Measurements from ENCODE around the gene L3MBTL4.
A peak's percentile ranks its signal among the peaks of the same experiment; 100 is the strongest.

L3MBTL4 gene

DNA sequence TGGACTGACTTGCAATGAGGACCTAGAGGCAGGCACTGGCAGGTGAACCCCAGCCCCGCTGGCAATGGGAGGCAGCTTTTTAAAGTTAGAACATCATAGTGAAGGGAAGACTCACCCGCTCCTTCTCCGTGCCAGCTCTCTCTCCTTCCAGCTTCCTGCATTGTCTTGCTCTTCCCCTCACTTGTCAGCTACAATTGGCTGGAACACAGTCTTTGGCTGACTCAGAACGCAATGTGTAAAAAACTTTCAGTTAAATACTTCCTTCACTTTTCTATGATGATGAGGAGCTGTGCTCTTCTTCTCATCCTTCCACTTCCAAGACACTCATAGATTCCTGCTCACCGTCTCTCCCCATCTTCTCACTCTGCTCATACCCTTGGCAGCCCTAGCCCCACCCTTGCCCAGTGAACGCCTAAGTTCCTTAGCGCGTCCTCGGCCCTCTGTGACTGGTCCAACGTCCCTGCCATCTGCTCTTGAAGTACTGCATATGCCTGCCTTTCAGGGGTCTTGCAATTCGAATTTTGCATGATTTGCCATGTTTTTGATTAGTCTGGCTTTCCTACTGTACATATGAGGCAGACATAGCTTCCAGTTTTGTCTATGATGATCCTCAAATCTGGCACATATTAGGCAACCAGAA lies 401.4 kb downstream of the L3MBTL4 start:
- ATAC-seq, result no peak
- no peak for TF ChIP-seq ZNF8 (CRISPR knock-in tag; IDR thresholded peaks at IDR 0.05)
- no peak for TF ChIP-seq GLIS3 (CRISPR knock-in tag; IDR thresholded peaks at IDR 0.05)
- no peak for TF ChIP-seq BACH2 (CRISPR knock-in tag; IDR thresholded peaks at IDR 0.05; ENCODE audit: borderline replicate concordance)
- no peak for TF ChIP-seq CREB5 (CRISPR knock-in tag; IDR thresholded peaks at IDR 0.05; ENCODE audit: low read depth)
- no peak for TF ChIP-seq TCF4 (CRISPR knock-in tag; IDR thresholded peaks at IDR 0.05; ENCODE audit: borderline replicate concordance)
- no peak for TF ChIP-seq PPARA (CRISPR knock-in tag; IDR thresholded peaks at IDR 0.05; ENCODE audit: borderline replicate concordance)

GRCh38 chr18:6010921-6011320 lies 403.8 kb downstream of the L3MBTL4 start:
- ATAC-seq, result no peak

GRCh38 chr18:6010284-6010683 lies 404.4 kb downstream of the L3MBTL4 start:
- TF ChIP-seq, protein P1, sequence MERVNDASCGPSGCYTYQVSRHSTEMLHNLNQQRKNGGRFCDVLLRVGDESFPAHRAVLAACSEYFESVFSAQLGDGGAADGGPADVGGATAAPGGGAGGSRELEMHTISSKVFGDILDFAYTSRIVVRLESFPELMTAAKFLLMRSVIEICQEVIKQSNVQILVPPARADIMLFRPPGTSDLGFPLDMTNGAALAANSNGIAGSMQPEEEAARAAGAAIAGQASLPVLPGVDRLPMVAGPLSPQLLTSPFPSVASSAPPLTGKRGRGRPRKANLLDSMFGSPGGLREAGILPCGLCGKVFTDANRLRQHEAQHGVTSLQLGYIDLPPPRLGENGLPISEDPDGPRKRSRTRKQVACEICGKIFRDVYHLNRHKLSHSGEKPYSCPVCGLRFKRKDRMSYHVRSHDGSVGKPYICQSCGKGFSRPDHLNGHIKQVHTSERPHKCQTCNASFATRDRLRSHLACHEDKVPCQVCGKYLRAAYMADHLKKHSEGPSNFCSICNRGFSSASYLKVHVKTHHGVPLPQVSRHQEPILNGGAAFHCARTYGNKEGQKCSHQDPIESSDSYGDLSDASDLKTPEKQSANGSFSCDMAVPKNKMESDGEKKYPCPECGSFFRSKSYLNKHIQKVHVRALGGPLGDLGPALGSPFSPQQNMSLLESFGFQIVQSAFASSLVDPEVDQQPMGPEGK (CRISPR knock-in tag; IDR thresholded peaks at IDR 0.05; ENCODE audit: borderline replicate concordance), result peak; percentile 19; the same call in 1 of the 2 replicates
- TF ChIP-seq ZFP3 (CRISPR knock-in tag; IDR thresholded peaks at IDR 0.05), result no peak
- no peak for ATAC-seq

More at GRCh38 chr18:6010921-6011320, 403.8 kb downstream of the L3MBTL4 start:
- TF ChIP-seq ZNF565 (CRISPR knock-in tag; conservative IDR thresholded peaks at IDR 0.05; ENCODE audit: low read depth), result no peak
- TF ChIP-seq OSR1 (CRISPR knock-in tag; IDR thresholded peaks at IDR 0.05), result no peak
- no peak for TF ChIP-seq TSHZ2 (CRISPR knock-in tag; IDR thresholded peaks at IDR 0.05)
- no peak for TF ChIP-seq ZFP3 (CRISPR knock-in tag; IDR thresholded peaks at IDR 0.05)
- TF ChIP-seq, protein P1 (CRISPR knock-in tag; IDR thresholded peaks at IDR 0.05; ENCODE audit: borderline replicate concordance), result no peak
- TF ChIP-seq SNAI2 (CRISPR knock-in tag; IDR thresholded peaks at IDR 0.05), result no peak
- TF ChIP-seq TCF4 (CRISPR knock-in tag; IDR thresholded peaks at IDR 0.05; ENCODE audit: borderline replicate concordance), result no peak
- no peak for TF ChIP-seq ZNF8 (CRISPR knock-in tag; IDR thresholded peaks at IDR 0.05)
- no peak for TF ChIP-seq ZC3H10 (CRISPR knock-in tag; IDR thresholded peaks at IDR 0.05)
- TF ChIP-seq ARNTL (CRISPR knock-in tag; IDR thresholded peaks at IDR 0.05; ENCODE audit: borderline replicate concordance, low read depth), result no peak
- no peak for TF ChIP-seq RARB (CRISPR knock-in tag; IDR thresholded peaks at IDR 0.05)
- TF ChIP-seq, protein P2, sequence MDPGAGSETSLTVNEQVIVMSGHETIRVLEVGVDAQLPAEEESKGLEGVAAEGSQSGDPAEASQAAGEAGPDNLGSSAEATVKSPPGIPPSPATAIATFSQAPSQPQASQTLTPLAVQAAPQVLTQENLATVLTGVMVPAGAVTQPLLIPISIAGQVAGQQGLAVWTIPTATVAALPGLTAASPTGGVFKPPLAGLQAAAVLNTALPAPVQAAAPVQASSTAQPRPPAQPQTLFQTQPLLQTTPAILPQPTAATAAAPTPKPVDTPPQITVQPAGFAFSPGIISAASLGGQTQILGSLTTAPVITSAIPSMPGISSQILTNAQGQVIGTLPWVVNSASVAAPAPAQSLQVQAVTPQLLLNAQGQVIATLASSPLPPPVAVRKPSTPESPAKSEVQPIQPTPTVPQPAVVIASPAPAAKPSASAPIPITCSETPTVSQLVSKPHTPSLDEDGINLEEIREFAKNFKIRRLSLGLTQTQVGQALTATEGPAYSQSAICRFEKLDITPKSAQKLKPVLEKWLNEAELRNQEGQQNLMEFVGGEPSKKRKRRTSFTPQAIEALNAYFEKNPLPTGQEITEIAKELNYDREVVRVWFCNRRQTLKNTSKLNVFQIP (CRISPR knock-in tag; IDR thresholded peaks at IDR 0.05; ENCODE audit: borderline replicate concordance, low read depth), result no peak
- no peak for TF ChIP-seq ISL1 (CRISPR knock-in tag; IDR thresholded peaks at IDR 0.05)

- no peak for ATAC-seq
- no peak for TF ChIP-seq PPARA (CRISPR knock-in tag; IDR thresholded peaks at IDR 0.05; ENCODE audit: borderline replicate concordance)
- TF ChIP-seq ESRRG (CRISPR knock-in tag; IDR thresholded peaks at IDR 0.05), result no peak
- peak; percentile 59 for TF ChIP-seq ISL1 (CRISPR knock-in tag; IDR thresholded peaks at IDR 0.05)
Observed at GRCh38 chr18:6009756-6010155, 405.0 kb downstream of the L3MBTL4 start.
